Dendritic cell treated with granulocyte-macrophage colony-stimulating factor and Interleukin-4, amounts not matched to agents 40 ng/mL and 50 ng/mL, for 4 days (primary cell): Measurements from ENCODE around the gene NPAS3.

ENCODE experiments used
- H3K27ac Mint-ChIP-seq: one replicate; pipeline ENCODE4 v1.8.0; 2022; ENCODE audit warnings: mild to moderate bottlenecking, mixed read lengths
- H3K27me3 Mint-ChIP-seq: one replicate; pipeline ENCODE4 v1.8.0; 2022; ENCODE audit warnings: mild to moderate bottlenecking, mixed read lengths
- H3K36me3 Mint-ChIP-seq: one replicate; pipeline ENCODE4 v1.8.0; 2022; ENCODE audit warnings: low read depth, mixed read lengths
- H3K4me1 Mint-ChIP-seq: one replicate; pipeline ENCODE4 v1.8.0; 2022; ENCODE audit warnings: low read depth, mixed read lengths
- H3K4me3 Mint-ChIP-seq: one replicate; pipeline ENCODE4 v1.8.0; 2022; ENCODE audit warnings: mild to moderate bottlenecking, moderate library complexity, mixed read lengths
- H3K9me3 Mint-ChIP-seq: one replicate; pipeline ENCODE4 v1.8.0; 2022; ENCODE audit warnings: mixed read lengths
- intact Hi-C: fragments of 100-400 bp; cut with micrococcal nuclease; formaldehyde crosslinking; loops from one replicate; pipeline ENCODE4 v1.15.0; 2022

The NPAS3 gene

GRCh38 chr14:33661101-33661500, 722.4 kb downstream of the NPAS3 start:
- Mint-ChIP-seq H3K4me1 (no peaks in the 10 kb centered on the region), H3K27me3 (no peaks in the 10 kb centered on the region), H3K36me3 (no peaks in the 10 kb centered on the region), H3K4me3 (no peak overlapping the region), H3K9me3 (peaks cover 20% of the 10 kb centered on the region), H3K27ac (no peak overlapping the region)
- intact Hi-C loops: no loop called here

- no peaks in the 10 kb centered on the region for H3K4me1 Mint-ChIP-seq
- intact Hi-C loops: no loop called here
- H3K9me3 Mint-ChIP-seq: peaks cover 17% of the 10 kb centered on the region
- H3K36me3 Mint-ChIP-seq: no peaks in the 10 kb centered on the region
- no peak overlapping the region for H3K27ac Mint-ChIP-seq
- H3K4me3 Mint-ChIP-seq: no peak overlapping the region
- no peaks in the 10 kb centered on the region for H3K27me3 Mint-ChIP-seq
These were observed 729.4 kb downstream of the NPAS3 start for GRCh38 chr14:33668066-33668465.

GRCh38 chr14:33669111-33669510, 730.4 kb downstream of the NPAS3 start:
- intact Hi-C loops: no loop called here
- Mint-ChIP-seq H3K27ac (no peak overlapping the region), H3K27me3 (no peaks in the 10 kb centered on the region), H3K36me3 (no peaks in the 10 kb centered on the region), H3K4me3 (no peak overlapping the region), H3K9me3 (peaks cover 6% of the 10 kb centered on the region), H3K4me1 (no peaks in the 10 kb centered on the region)

GRCh38 chr14:33670235-33670634, 731.6 kb downstream of the NPAS3 start:
- Mint-ChIP-seq H3K4me3 (no peak overlapping the region), H3K36me3 (no peaks in the 10 kb centered on the region), H3K9me3 (no peaks in the 10 kb centered on the region), H3K27ac (no peak overlapping the region), H3K4me1 (no peaks in the 10 kb centered on the region), H3K27me3 (no peaks in the 10 kb centered on the region)
- intact Hi-C loops: no loop called here

- H3K4me1 Mint-ChIP-seq: no peaks in the 10 kb centered on the region
- no peak overlapping the region for H3K4me3 Mint-ChIP-seq
- no peaks in the 10 kb centered on the region for H3K36me3 Mint-ChIP-seq
- no peaks in the 10 kb centered on the region for H3K27me3 Mint-ChIP-seq
- H3K9me3 Mint-ChIP-seq: no peaks in the 10 kb centered on the region
- no peak overlapping the region for H3K27ac Mint-ChIP-seq
- intact Hi-C loops: no loop called here
These were observed 732.9 kb downstream of the NPAS3 start for GRCh38 chr14:33671556-33671955.

- Mint-ChIP-seq H3K4me3 (no peak overlapping the region), H3K36me3 (no peaks in the 10 kb centered on the region), H3K27ac (no peak overlapping the region), H3K4me1 (no peaks in the 10 kb centered on the region), H3K9me3 (no peaks in the 10 kb centered on the region), H3K27me3 (no peaks in the 10 kb centered on the region)
- intact Hi-C loops: no loop called here
These were observed 736.2 kb downstream of the NPAS3 start for GRCh38 chr14:33674927-33675326.

GRCh38 chr14:33675415-33676130, 736.9 kb downstream of the NPAS3 start:
- no peaks in the 10 kb centered on the region for H3K4me1 Mint-ChIP-seq
- no peaks in the 10 kb centered on the region for H3K36me3 Mint-ChIP-seq
- H3K9me3 Mint-ChIP-seq: no peaks in the 10 kb centered on the region
- H3K27ac Mint-ChIP-seq: no peak overlapping the region
- no peak overlapping the region for H3K4me3 Mint-ChIP-seq
- no peaks in the 10 kb centered on the region for H3K27me3 Mint-ChIP-seq
- intact Hi-C loops: no loop called here

GRCh38 chr14:33676135-33676566, 737.5 kb downstream of the NPAS3 start:
- no peaks in the 10 kb centered on the region for H3K36me3 Mint-ChIP-seq
- H3K27me3 Mint-ChIP-seq: no peaks in the 10 kb centered on the region
- H3K4me1 Mint-ChIP-seq: no peaks in the 10 kb centered on the region
- H3K27ac Mint-ChIP-seq: no peak overlapping the region
- H3K9me3 Mint-ChIP-seq: no peaks in the 10 kb centered on the region
- no peak overlapping the region for H3K4me3 Mint-ChIP-seq
- intact Hi-C loops: no loop called here

GRCh38 chr14:33676891-33677290, 738.2 kb downstream of the NPAS3 start:
- no peaks in the 10 kb centered on the region for H3K4me1 Mint-ChIP-seq

GRCh38 chr14:33678005-33678404, 739.3 kb downstream of the NPAS3 start:
- intact Hi-C loops: no loop called here
- Mint-ChIP-seq H3K9me3 (no peaks in the 10 kb centered on the region), H3K27me3 (no peaks in the 10 kb centered on the region), H3K4me3 (no peak overlapping the region), H3K27ac (no peak overlapping the region), H3K4me1 (no peaks in the 10 kb centered on the region), H3K36me3 (no peaks in the 10 kb centered on the region)

More at GRCh38 chr14:33676891-33677290, 738.2 kb downstream of the NPAS3 start:
- Mint-ChIP-seq H3K9me3 (no peaks in the 10 kb centered on the region), H3K36me3 (no peaks in the 10 kb centered on the region), H3K4me3 (no peak overlapping the region), H3K27me3 (no peaks in the 10 kb centered on the region), H3K27ac (no peak overlapping the region)
- intact Hi-C loops: no loop called here

GRCh38 chr14:33679025-33679424, 740.3 kb downstream of the NPAS3 start:
- intact Hi-C loops: no loop called here
- Mint-ChIP-seq H3K4me1 (no peaks in the 10 kb centered on the region), H3K27me3 (no peaks in the 10 kb centered on the region), H3K4me3 (no peak overlapping the region), H3K9me3 (no peaks in the 10 kb centered on the region), H3K27ac (no peak overlapping the region), H3K36me3 (no peaks in the 10 kb centered on the region)

- Mint-ChIP-seq H3K4me3 (no peak overlapping the region), H3K36me3 (no peaks in the 10 kb centered on the region), H3K27ac (no peak overlapping the region), H3K9me3 (no peaks in the 10 kb centered on the region), H3K4me1 (no peaks in the 10 kb centered on the region), H3K27me3 (no peaks in the 10 kb centered on the region)
- intact Hi-C loops: no loop called here
These were observed 741.0 kb downstream of the NPAS3 start for GRCh38 chr14:33679461-33680225.

GRCh38 chr14:33680873-33681272, 742.2 kb downstream of the NPAS3 start:
- intact Hi-C loops: no loop called here
- Mint-ChIP-seq H3K27ac (no peak overlapping the region), H3K36me3 (no peaks in the 10 kb centered on the region), H3K4me3 (no peak overlapping the region), H3K9me3 (no peaks in the 10 kb centered on the region), H3K27me3 (no peaks in the 10 kb centered on the region), H3K4me1 (no peaks in the 10 kb centered on the region)

- no peaks in the 10 kb centered on the region for H3K36me3 Mint-ChIP-seq
- no peak overlapping the region for H3K27ac Mint-ChIP-seq
- H3K27me3 Mint-ChIP-seq: no peaks in the 10 kb centered on the region
- H3K4me3 Mint-ChIP-seq: no peak overlapping the region
- intact Hi-C loops: no loop called here
- H3K9me3 Mint-ChIP-seq: no peaks in the 10 kb centered on the region
- H3K4me1 Mint-ChIP-seq: no peaks in the 10 kb centered on the region
These were observed 744.1 kb downstream of the NPAS3 start for GRCh38 chr14:33682760-33683159.
